Right renal pelvis (tissue), 4 donors: ENCODE results near the gene EMC6. TPM values are rescaled to one million over a fixed set of nuclear protein-coding genes. Genes with fewer than 3 reads are reported as not detected.
"Not testable (repeated sequence)": the region's sequence is repeated elsewhere in the genome, so short reads cannot be mapped to it uniquely, and the experiment has no call there.

Experiments
- DNase-seq, 4 donors: peaks; one replicate each; pipeline ENCODE4 v3.0.0-alpha.2; 2013; ENCODE audit warnings: low read depth in 4 of 4, low spot score in 3 of 4, missing footprints in 1 of 4
- polyA plus RNA-seq, 4 donors: library from polyadenylated mRNA; unstranded; fragments of 120-200 nt; gene quantifications; one replicate each; pipeline ENCODE4 v1.2.1, GENCODE V29; 2013; ENCODE audit not compliant: insufficient read length in 4 of 4

Gene EMC6
- polyA plus RNA-seq, 4 donors: 30.2 to 38.4 (median 31.1) TPM

- no peak for DNase-seq
These were observed 36.5 kb downstream of the EMC6 start for GRCh38 chr17:3704931-3705717.

- not testable (repeated sequence) for DNase-seq
These were observed 37.0 kb downstream of the EMC6 start for GRCh38 chr17:3705718-3705984.

- DNase-seq: no peak
These were observed 39.8 kb downstream of the EMC6 start for GRCh38 chr17:3708366-3708765.

- no peak for DNase-seq
These were observed 42.4 kb downstream of the EMC6 start for GRCh38 chr17:3710951-3711383.

- no peak for DNase-seq
These were observed 44.3 kb downstream of the EMC6 start for GRCh38 chr17:3712811-3713463.

- no peak for DNase-seq
These were observed 46.7 kb downstream of the EMC6 start for GRCh38 chr17:3715296-3715695.

- no peak for DNase-seq
These were observed 49.6 kb downstream of the EMC6 start for GRCh38 chr17:3718201-3718600.

GRCh38 chr17:3719265-3719664, 50.7 kb downstream of the EMC6 start:
- DNase-seq: no peak

Other genes starting within 250 kb of the EMC6 start
- under 1 TPM in 1 of 4 donors, not detected in 3; 0.06 TPM for gene OR1E2, start 235.0 kb upstream of the EMC6 start, polyA plus RNA-seq
- gene SPATA22, start 197.0 kb upstream of the EMC6 start, polyA plus RNA-seq: 1 to 10 TPM in 1 of 4 donors, under 1 TPM in 3; 0.46 to 1.1 (median 0.67) TPM
- gene ASPA, start 192.8 kb upstream of the EMC6 start, polyA plus RNA-seq: 10 to 100 TPM; 24.8 to 34.0 (median 29.0) TPM
- 1 to 10 TPM in 3 of 4 donors, under 1 TPM in 1; 0.61 to 1.1 (median 1.0) TPM for gene TRPV3, start 111.0 kb upstream of the EMC6 start, polyA plus RNA-seq
- gene TRPV1, start 59.4 kb upstream of the EMC6 start, polyA plus RNA-seq: 10 to 100 TPM in 1 of 4 donors, 1 to 10 TPM in 3; 6.5 to 10.3 (median 8.5) TPM
- gene SHPK, start 32.6 kb upstream of the EMC6 start, polyA plus RNA-seq: 10 to 100 TPM; 13.2 to 19.0 (median 15.2) TPM
- 10 to 100 TPM; 21.6 to 24.9 (median 22.3) TPM for gene CTNS, start 32.1 kb upstream of the EMC6 start, polyA plus RNA-seq
- gene TAX1BP3, start 234 bp upstream of the EMC6 start, polyA plus RNA-seq: 100 to 1,000 TPM in 2 of 4 donors, 10 to 100 TPM in 2; 97.5 to 110 (median 104) TPM
- 1 to 10 TPM; 1.3 to 1.7 (median 1.4) TPM for gene P2RX5, start 27.3 kb downstream of the EMC6 start, polyA plus RNA-seq
- 1 to 10 TPM; 2.9 to 3.9 (median 3.4) TPM for gene HASPIN, start 55.1 kb downstream of the EMC6 start, polyA plus RNA-seq
- 10 to 100 TPM; 33.5 to 40.4 (median 39.3) TPM for gene ITGAE, start 132.4 kb downstream of the EMC6 start, polyA plus RNA-seq
- gene NCBP3, start 177.4 kb downstream of the EMC6 start, polyA plus RNA-seq: 10 to 100 TPM; 69.0 to 91.3 (median 79.4) TPM
- 1 to 10 TPM; 3.8 to 4.7 (median 4.1) TPM for gene CAMKK1, start 224.2 kb downstream of the EMC6 start, polyA plus RNA-seq
- 1 to 10 TPM in 2 of 4 donors, under 1 TPM in 2; 0.87 to 1.6 (median 0.94) TPM for gene P2RX1, start 247.7 kb downstream of the EMC6 start, polyA plus RNA-seq